C4-2B (cell line): ENCODE results near the gene SLC22A7.

Experiments used
- ZFX ChIP-seq: fragments of 450-650 bp; IDR thresholded peaks from 2 replicates; pipeline ENCODE4 v1.6.1; 2017
- TF ChIP-seq, protein P1 (sequence below): fragments of 450-650 bp; conservative IDR thresholded peaks from 2 replicates; pipeline ENCODE4 v1.5.1; 2017; ENCODE audit warnings: mild to moderate bottlenecking

DNA sequence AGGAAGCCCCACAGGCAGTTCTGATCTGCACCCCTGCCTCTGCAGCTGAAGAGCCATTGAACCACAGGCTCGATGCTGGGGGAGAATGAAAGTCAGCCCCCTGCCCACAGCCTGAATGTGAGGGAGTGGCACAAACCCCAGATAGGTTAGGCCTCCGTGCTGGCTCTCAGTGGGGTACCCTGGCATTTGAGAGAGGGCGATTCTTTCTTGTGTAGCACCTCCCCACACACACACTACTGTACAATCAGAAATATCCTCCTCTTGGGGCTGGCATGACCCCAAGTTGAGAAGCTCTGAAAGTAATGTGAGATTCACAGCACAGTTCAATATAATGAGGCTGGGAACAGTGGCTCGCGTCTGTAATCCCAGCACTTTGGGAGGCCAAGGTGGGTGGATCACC lies 36.9 kb upstream of the SLC22A7 start:
- TF ChIP-seq ZFX: no peak
- TF ChIP-seq, protein P1, sequence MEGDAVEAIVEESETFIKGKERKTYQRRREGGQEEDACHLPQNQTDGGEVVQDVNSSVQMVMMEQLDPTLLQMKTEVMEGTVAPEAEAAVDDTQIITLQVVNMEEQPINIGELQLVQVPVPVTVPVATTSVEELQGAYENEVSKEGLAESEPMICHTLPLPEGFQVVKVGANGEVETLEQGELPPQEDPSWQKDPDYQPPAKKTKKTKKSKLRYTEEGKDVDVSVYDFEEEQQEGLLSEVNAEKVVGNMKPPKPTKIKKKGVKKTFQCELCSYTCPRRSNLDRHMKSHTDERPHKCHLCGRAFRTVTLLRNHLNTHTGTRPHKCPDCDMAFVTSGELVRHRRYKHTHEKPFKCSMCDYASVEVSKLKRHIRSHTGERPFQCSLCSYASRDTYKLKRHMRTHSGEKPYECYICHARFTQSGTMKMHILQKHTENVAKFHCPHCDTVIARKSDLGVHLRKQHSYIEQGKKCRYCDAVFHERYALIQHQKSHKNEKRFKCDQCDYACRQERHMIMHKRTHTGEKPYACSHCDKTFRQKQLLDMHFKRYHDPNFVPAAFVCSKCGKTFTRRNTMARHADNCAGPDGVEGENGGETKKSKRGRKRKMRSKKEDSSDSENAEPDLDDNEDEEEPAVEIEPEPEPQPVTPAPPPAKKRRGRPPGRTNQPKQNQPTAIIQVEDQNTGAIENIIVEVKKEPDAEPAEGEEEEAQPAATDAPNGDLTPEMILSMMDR: no peak
